AG09319 (cell line): ENCODE measurements around the gene VTI1A.

ENCODE experiments used
- DNase-seq: peaks from one replicate; pipeline ENCODE4 v3.0.0-alpha.2; 2010; ENCODE audit warnings: low read depth; ENCODE audit errors: extremely low read depth
- CTCF ChIP-seq: IDR thresholded peaks from 2 replicates; pipeline ENCODE4 v1.5.1; 2011; ENCODE audit warnings: low read depth, mild to moderate bottlenecking, inconsistent platforms, low read length, moderate library complexity

VTI1A gene

GRCh38 chr10:112531421-112531820, 84.4 kb downstream of the VTI1A start:
- no peak for TF ChIP-seq CTCF
- no peak for DNase-seq

- DNase-seq: no peak
- no peak for TF ChIP-seq CTCF
These were observed 85.2 kb downstream of the VTI1A start for GRCh38 chr10:112532189-112532588.

- DNase-seq: no peak
- TF ChIP-seq CTCF: no peak
These were observed 85.9 kb downstream of the VTI1A start for GRCh38 chr10:112532956-112533355.

GRCh38 chr10:112533916-112534315, 86.9 kb downstream of the VTI1A start:
- no peak for TF ChIP-seq CTCF
- no peak for DNase-seq

- no peak for DNase-seq
These were observed 88.5 kb downstream of the VTI1A start for GRCh38 chr10:112535531-112535951.

GRCh38 chr10:112536663-112537062, 89.6 kb downstream of the VTI1A start:
- no peak for TF ChIP-seq CTCF
- DNase-seq: no peak

More at GRCh38 chr10:112535531-112535951, 88.5 kb downstream of the VTI1A start:
- TF ChIP-seq CTCF: no peak

GRCh38 chr10:112538168-112538567, 91.2 kb downstream of the VTI1A start:
- no peak for DNase-seq
- no peak for TF ChIP-seq CTCF
